Measurements from ENCODE around the gene TP73. TPM values are rescaled to one million over a fixed set of nuclear protein-coding genes. Genes with fewer than 3 reads are reported as not detected.

TP73 gene
- total RNA-seq, 1 experiment from 2014 or later = 1.6 TPM

GRCh38 chr1:3768811-3769390 lies 116.6 kb downstream of the TP73 start:
- Histone ChIP-seq H3K27me3 (ENCODE audit: control insufficient read depth, insufficient read depth, low read length) (peaks cover 11% of the 10 kb centered on the region), H3K36me3 (replicated peaks; ENCODE audit: control insufficient read depth, insufficient read depth, low read length) (no peaks in the 10 kb centered on the region; the same call in 1 of the 2 replicates), H3K4me3 (ENCODE audit: insufficient read depth, low read depth, low read length) (no peak overlapping the region)
- DNase-seq = no peak

GRCh38 chr1:3770047-3770765 lies 117.9 kb downstream of the TP73 start:
- Histone ChIP-seq H3K27me3 (ENCODE audit: control insufficient read depth, insufficient read depth, low read length) (peaks cover 11% of the 10 kb centered on the region), H3K36me3 (replicated peaks; ENCODE audit: control insufficient read depth, insufficient read depth, low read length) (no peaks in the 10 kb centered on the region; the same call in 1 of the 2 replicates), H3K4me3 (ENCODE audit: insufficient read depth, low read depth, low read length) (no peak overlapping the region)
- DNase-seq = no peak

- H3K4me3 ChIP-seq (ENCODE audit: insufficient read depth, low read depth, low read length) = peak overlapping the region; percentile 70
- DNase-seq = peak; percentile 85
- H3K27me3 ChIP-seq (ENCODE audit: control insufficient read depth, insufficient read depth, low read length) = peaks cover 11% of the 10 kb centered on the region
- H3K36me3 ChIP-seq (replicated peaks; ENCODE audit: control insufficient read depth, insufficient read depth, low read length) = no peaks in the 10 kb centered on the region; the same call in 1 of the 2 replicates
Measured at GRCh38 chr1:3771108-3772026, 119.1 kb downstream of the TP73 start.

- Histone ChIP-seq H3K4me3 (ENCODE audit: insufficient read depth, low read depth, low read length) (peak overlapping the region; percentile 70), H3K36me3 (replicated peaks; ENCODE audit: control insufficient read depth, insufficient read depth, low read length) (no peaks in the 10 kb centered on the region; the same call in 1 of the 2 replicates), H3K27me3 (ENCODE audit: control insufficient read depth, insufficient read depth, low read length) (peaks cover 11% of the 10 kb centered on the region)
- peak; percentile 100 for DNase-seq
Measured at GRCh38 chr1:3772027-3772714, 119.9 kb downstream of the TP73 start.

GRCh38 chr1:3772715-3773571 lies 120.6 kb downstream of the TP73 start, which contains the start of gene SMIM1:
SMIM1 (plus strand) TSS chr1:3772749; CDS start chr1:3775374, 2,625 bp downstream.
- Histone ChIP-seq H3K27me3 (ENCODE audit: control insufficient read depth, insufficient read depth, low read length) (peaks cover 11% of the 10 kb centered on the region), H3K36me3 (replicated peaks; ENCODE audit: control insufficient read depth, insufficient read depth, low read length) (no peaks in the 10 kb centered on the region; the same call in 1 of the 2 replicates), H3K4me3 (ENCODE audit: insufficient read depth, low read depth, low read length) (peak within 1 kb of the TSS; percentile 70)
- DNase-seq = no peak

GRCh38 chr1:3773572-3774275 lies 121.4 kb downstream of the TP73 start:
- no peak for DNase-seq
- Histone ChIP-seq H3K36me3 (replicated peaks; ENCODE audit: control insufficient read depth, insufficient read depth, low read length) (no peaks in the 10 kb centered on the region; the same call in 1 of the 2 replicates), H3K4me3 (ENCODE audit: insufficient read depth, low read depth, low read length) (no peak overlapping the region), H3K27me3 (ENCODE audit: control insufficient read depth, insufficient read depth, low read length) (peaks cover 11% of the 10 kb centered on the region; the same call in 1 of the 2 replicates)

GRCh38 chr1:3774276-3774945 lies 122.1 kb downstream of the TP73 start:
- no peak for DNase-seq
- H3K4me3 ChIP-seq (ENCODE audit: insufficient read depth, low read depth, low read length) = no peak overlapping the region
- peaks cover 2% of the 10 kb centered on the region; the same call in 1 of the 2 replicates for H3K36me3 ChIP-seq (replicated peaks; ENCODE audit: control insufficient read depth, insufficient read depth, low read length)
- H3K27me3 ChIP-seq (ENCODE audit: control insufficient read depth, insufficient read depth, low read length) = peaks cover 11% of the 10 kb centered on the region; the same call in 1 of the 2 replicates

GRCh38 chr1:3774946-3775489 lies 122.7 kb downstream of the TP73 start:
- peak; percentile 71 for DNase-seq
- H3K4me3 ChIP-seq (ENCODE audit: insufficient read depth, low read depth, low read length) = no peak overlapping the region
- H3K27me3 ChIP-seq (ENCODE audit: control insufficient read depth, insufficient read depth, low read length) = peaks cover 11% of the 10 kb centered on the region; the same call in 1 of the 2 replicates

GRCh38 chr1:3775490-3776230 lies 123.3 kb downstream of the TP73 start:
- DNase-seq = peak; percentile 95
- peaks cover 13% of the 10 kb centered on the region for H3K36me3 ChIP-seq (replicated peaks; ENCODE audit: control insufficient read depth, insufficient read depth, low read length)
- H3K4me3 ChIP-seq (ENCODE audit: insufficient read depth, low read depth, low read length) = no peak overlapping the region
- peaks cover 9% of the 10 kb centered on the region; the same call in 1 of the 2 replicates for H3K27me3 ChIP-seq (ENCODE audit: control insufficient read depth, insufficient read depth, low read length)

More at GRCh38 chr1:3774946-3775489, 122.7 kb downstream of the TP73 start:
- H3K36me3 ChIP-seq (replicated peaks; ENCODE audit: control insufficient read depth, insufficient read depth, low read length) = peaks cover 8% of the 10 kb centered on the region

GRCh38 chr1:3776231-3776961 lies 124.1 kb downstream of the TP73 start:
- peaks cover 7% of the 10 kb centered on the region; the same call in 1 of the 2 replicates for H3K27me3 ChIP-seq (ENCODE audit: control insufficient read depth, insufficient read depth, low read length)
- peak; percentile 71 for DNase-seq
- no peak overlapping the region for H3K4me3 ChIP-seq (ENCODE audit: insufficient read depth, low read depth, low read length)
- peaks cover 18% of the 10 kb centered on the region for H3K36me3 ChIP-seq (replicated peaks; ENCODE audit: control insufficient read depth, insufficient read depth, low read length)

- Histone ChIP-seq H3K27me3 (ENCODE audit: control insufficient read depth, insufficient read depth, low read length) (peaks cover 4% of the 10 kb centered on the region; the same call in 1 of the 2 replicates), H3K4me3 (ENCODE audit: insufficient read depth, low read depth, low read length) (no peak overlapping the region)
- DNase-seq = no peak
Measured at GRCh38 chr1:3777078-3777547, 124.8 kb downstream of the TP73 start.

More at GRCh38 chr1:3777078-3777547, 124.8 kb downstream of the TP73 start:
- H3K36me3 ChIP-seq (replicated peaks; ENCODE audit: control insufficient read depth, insufficient read depth, low read length) = peaks cover 25% of the 10 kb centered on the region
